CD4-positive, alpha-beta T cell treated with Interleukin-4 for 1 hour (primary cell): ENCODE results near the gene NKX6-2.
"Not testable (repeated sequence)": the region's sequence is repeated elsewhere in the genome, so short reads cannot be mapped to it uniquely, and the experiment has no call there.

Experiments used
- DNase-seq, 2 donors: peaks; one replicate each; pipeline ENCODE4 v3.0.0-alpha.2; 2020 to 2022

The NKX6-2 gene

GRCh38 chr10:132812520-132812919 is 26.6 kb upstream of the NKX6-2 start:
- DNase-seq, result no peak

GRCh38 chr10:132811891-132812481 is 26.0 kb upstream of the NKX6-2 start:
- no peak for DNase-seq

GRCh38 chr10:132810807-132811700 is 25.1 kb upstream of the NKX6-2 start:
- DNase-seq, result no peak

GRCh38 chr10:132810141-132810806 is 24.3 kb upstream of the NKX6-2 start:
- no peak for DNase-seq

GRCh38 chr10:132809232-132810140 is 23.5 kb upstream of the NKX6-2 start:
- DNase-seq, result no peak

GRCh38 chr10:132808383-132809231 is 22.7 kb upstream of the NKX6-2 start:
- no peak for DNase-seq

- no peak for DNase-seq
Measured at GRCh38 chr10:132807621-132808049, 21.7 kb upstream of the NKX6-2 start.

- DNase-seq, result no peak
Measured at GRCh38 chr10:132806561-132807003, 20.6 kb upstream of the NKX6-2 start.

- DNase-seq, result no peak
Measured at GRCh38 chr10:132806110-132806509, 20.2 kb upstream of the NKX6-2 start.

- DNase-seq, result no peak
Measured at GRCh38 chr10:132805599-132805998, 19.7 kb upstream of the NKX6-2 start.

GRCh38 chr10:132804785-132805426 is 19.0 kb upstream of the NKX6-2 start:
- no peak for DNase-seq

- DNase-seq, result no peak
Measured at GRCh38 chr10:132804287-132804686, 18.3 kb upstream of the NKX6-2 start.

- no peak for DNase-seq
Measured at GRCh38 chr10:132803416-132804210, 17.7 kb upstream of the NKX6-2 start.

GRCh38 chr10:132802694-132803320 is 16.9 kb upstream of the NKX6-2 start:
- no peak for DNase-seq

GRCh38 chr10:132802048-132802447 is 16.1 kb upstream of the NKX6-2 start:
- no peak for DNase-seq

- no peak for DNase-seq
Measured at GRCh38 chr10:132799865-132800264, 13.9 kb upstream of the NKX6-2 start.

GRCh38 chr10:132798876-132799275 is 12.9 kb upstream of the NKX6-2 start:
- DNase-seq, result no peak

- no peak for DNase-seq
Measured at GRCh38 chr10:132798403-132798802, 12.5 kb upstream of the NKX6-2 start.

GRCh38 chr10:132797986-132798385 is 12.0 kb upstream of the NKX6-2 start:
- not testable (repeated sequence) for DNase-seq

- DNase-seq, result no peak
Measured at GRCh38 chr10:132796846-132797245, 10.9 kb upstream of the NKX6-2 start.
